GM21423 (cell line): Measurements from ENCODE around the gene JAK2.

Source experiments
- ATAC-seq: cut with Tn5 transposase; IDR thresholded peaks from one replicate; pipeline ENCODE4 v1.9.1; 2021; ENCODE audit warnings: mild to moderate bottlenecking, moderate library complexity; ENCODE audit not compliant: unreplicated experiment

The JAK2 gene

DNA sequence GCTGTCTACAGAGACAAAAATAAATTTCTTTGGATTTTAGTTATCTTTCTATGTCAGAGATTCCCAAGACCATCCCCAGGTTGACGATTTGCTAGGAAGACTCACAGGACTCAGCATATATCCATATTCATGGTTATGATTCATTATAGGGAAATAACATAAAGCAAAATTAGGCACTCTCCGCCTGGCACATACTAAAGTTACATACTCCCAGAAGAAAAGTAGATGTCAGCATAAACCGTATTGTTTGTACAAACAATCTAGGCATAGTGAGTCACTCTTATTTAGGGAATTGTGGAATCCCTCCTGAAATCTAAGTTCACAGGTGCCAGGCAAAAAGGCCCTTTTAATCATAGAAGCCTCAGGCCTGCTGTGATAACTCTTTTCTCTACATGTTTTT is 137.4 kb downstream of the JAK2 start:
- ATAC-seq, result no peak

- ATAC-seq, result no peak
Measured at GRCh38 chr9:5140151-5140550, 155.1 kb downstream of the JAK2 start.

- ATAC-seq, result no peak
Measured at GRCh38 chr9:5144217-5144616, 159.1 kb downstream of the JAK2 start.

DNA sequence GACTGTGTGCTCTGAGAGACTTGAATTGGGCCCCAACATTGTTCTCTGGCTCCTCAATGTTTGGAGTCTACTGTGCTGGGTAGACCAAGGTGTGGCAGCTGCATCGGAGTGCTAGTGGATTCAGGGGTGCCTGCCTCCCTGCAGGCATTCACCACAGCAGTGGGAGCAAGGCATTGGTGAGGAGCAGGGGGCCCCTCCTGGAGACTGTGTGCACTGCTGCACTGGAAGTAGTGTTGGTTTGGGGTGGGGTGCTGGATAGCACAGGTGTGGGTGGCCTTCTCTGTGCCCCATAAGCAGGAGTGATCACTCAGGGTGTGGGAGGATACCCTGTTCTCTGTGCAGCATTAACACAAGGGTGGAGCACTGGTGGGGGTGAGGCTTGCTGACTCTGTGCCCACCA is 161.2 kb downstream of the JAK2 start:
- no peak for ATAC-seq
